ENCODE data around the gene NDFIP1.
"Not testable (repeated sequence)": the region's sequence is repeated elsewhere in the genome, so short reads cannot be mapped to it uniquely, and the experiment has no call there.

Gene NDFIP1

GRCh38 chr5:142154449-142154841, 45.9 kb downstream of the NDFIP1 start:
- not testable (repeated sequence) for DNase-seq (ENCODE audit: low spot score)

DNA sequence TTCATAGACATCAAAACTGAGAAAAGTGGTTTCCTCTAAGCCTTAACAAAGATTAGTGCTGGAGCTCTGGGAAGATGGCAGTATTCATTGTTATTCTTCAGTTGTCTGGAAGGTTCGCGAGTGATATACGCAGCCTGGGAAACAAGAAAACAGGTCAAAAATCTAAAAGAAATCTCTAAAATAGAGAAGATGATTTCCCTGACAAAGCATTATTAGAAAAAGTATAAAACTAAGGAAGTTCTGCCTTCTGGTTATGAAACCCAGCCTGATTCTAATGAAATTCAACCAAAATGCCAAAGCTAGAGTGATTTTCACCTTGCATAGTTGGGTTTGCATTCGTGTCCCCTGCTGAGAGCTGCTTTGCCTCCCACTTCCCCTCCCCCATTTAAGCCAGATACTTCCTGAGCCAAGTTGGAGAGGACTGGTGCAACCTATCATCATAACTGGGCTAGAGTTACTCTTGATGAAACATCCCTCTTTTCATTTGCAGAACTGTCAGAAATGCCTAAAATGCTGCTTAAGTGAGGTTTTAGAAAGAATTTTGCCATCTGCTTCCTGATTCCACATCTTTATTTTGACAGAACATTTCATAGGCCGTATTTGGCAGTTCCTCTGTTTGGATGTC, 48.4 kb downstream of the NDFIP1 start:
- DNase-seq (ENCODE audit: low spot score), result peak; percentile 31

- DNase-seq (ENCODE audit: low spot score), result no peak
Measured at GRCh38 chr5:142159354-142159753, 50.8 kb downstream of the NDFIP1 start.

DNA sequence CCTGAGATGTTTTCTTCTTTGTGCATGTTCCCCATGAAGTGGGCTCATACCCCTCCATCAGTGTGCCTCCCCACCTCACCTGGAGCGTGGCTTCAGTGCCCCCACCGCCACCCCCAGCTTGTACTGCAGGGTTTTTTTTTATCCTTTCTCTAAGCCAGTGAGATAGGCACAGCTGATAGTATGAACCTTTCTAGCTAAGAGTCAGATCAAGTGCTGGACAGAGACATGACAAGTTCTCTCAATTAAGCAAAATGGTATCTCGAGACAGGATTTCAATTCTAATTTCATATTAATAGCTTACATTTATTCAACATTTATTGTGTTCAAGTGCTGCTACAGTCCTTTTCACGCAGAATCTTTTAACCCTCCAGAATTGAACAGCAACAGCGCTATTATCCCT, 55.7 kb downstream of the NDFIP1 start:
- no peak for DNase-seq (ENCODE audit: low spot score)

DNA sequence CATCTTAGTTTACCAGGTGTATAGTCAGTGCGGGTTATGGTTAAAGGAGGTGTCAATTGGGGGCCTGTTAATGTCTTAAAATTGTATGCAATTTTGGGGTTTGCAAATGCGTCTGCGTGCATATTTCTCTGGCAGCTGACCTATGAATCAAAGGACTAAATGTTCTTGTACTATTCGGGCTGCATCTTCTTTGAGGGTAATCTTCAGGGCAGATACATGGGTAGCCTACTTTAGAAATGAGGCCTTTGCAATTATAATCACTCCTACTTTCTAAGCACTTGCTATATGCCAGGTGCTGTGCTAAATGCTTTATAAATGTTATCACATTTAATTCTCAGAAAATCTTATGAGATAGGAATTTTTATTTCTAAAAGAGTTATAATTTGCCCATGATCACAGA, 58.2 kb downstream of the NDFIP1 start:
- DNase-seq (ENCODE audit: low spot score), result no peak

DNA sequence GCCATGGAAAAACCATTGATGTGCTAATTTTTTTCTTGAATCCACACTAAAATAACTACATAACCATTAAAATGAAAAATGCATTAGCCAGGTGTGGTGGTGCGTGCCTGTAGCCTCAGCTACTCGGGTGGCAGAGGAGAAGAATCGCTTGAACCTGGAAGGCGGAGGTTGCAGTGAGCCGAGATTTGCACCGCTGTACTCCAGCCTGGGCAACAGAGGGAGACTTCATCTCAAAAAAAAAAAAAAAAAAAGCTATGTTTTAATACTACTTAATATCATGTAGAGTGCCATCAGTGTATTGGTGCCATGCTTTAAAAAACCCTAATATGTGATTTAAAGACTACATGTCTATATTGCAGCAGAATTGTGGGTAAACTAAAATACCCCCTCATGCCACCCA, 58.9 kb downstream of the NDFIP1 start:
- no peak for DNase-seq (ENCODE audit: low spot score)

DNA sequence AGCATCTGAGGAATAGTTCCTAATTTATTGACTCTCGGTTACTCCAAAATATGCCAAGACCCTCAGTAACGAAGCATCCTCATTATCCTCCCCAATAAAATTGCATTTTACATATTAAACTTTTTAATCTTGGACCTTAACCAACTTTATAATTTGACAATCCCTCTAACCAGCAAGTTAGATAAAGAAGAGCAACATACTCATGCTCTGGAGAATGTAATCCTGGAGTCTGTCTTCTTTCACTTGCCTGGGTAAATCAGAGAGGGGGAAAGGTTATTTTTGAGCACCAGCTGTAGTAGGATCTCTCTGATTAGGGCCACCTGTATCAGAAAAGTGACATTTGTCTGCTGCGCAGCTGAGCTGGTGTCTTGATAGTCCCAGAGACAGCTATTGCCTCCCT, 59.8 kb downstream of the NDFIP1 start:
- DNase-seq (ENCODE audit: low spot score), result no peak

- DNase-seq (ENCODE audit: low spot score), result no peak
Measured at GRCh38 chr5:142170254-142170953, 61.8 kb downstream of the NDFIP1 start.

DNA sequence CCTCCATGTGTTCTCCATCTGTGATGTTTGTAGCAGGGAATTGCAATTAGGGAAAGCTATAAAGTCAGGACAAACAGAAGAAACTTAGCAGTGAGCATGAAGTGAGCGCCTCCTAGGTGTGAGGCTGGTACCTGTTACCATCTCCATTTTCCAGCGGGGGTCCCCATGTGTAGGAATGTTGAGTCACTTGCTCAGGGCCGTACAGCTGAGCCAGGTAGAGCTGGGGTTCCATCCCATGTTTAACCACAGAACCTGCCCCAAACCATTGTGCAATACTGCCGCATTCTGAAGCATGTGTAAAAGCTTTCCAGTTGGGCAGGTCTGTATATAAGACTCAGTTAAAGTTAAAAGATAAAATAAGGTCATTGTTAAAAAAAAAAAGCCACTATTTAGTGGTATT, 62.7 kb downstream of the NDFIP1 start:
- DNase-seq (ENCODE audit: low spot score), result no peak

GRCh38 chr5:142175039-142175438, 66.5 kb downstream of the NDFIP1 start:
- DNase-seq (ENCODE audit: low spot score), result no peak

- no peak for DNase-seq (ENCODE audit: low spot score)
Measured at GRCh38 chr5:142175461-142176142, 67.0 kb downstream of the NDFIP1 start.

DNA sequence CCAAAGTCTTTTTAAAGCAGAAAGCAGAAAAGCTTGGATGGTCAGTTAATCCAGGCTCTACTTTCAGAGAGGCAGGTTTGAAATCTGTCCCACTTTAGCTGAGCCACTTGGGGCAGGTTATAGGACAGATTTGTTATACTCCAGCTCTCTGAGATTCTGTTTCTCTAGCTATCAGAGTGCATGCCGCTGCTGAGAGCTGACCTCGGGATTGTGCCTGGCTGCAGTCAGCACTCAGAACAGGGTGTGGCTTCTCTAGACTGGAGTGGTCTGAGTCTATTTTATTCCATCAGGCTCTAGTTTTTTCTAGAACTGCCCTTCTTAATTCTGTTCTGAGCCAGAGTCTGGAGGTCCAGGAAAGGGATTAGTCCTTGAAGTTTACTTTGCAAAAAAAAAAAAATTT, 67.7 kb downstream of the NDFIP1 start:
- no peak for DNase-seq (ENCODE audit: low spot score)

GRCh38 chr5:142178651-142179050, 70.1 kb downstream of the NDFIP1 start:
- no peak for DNase-seq (ENCODE audit: low spot score)

DNA sequence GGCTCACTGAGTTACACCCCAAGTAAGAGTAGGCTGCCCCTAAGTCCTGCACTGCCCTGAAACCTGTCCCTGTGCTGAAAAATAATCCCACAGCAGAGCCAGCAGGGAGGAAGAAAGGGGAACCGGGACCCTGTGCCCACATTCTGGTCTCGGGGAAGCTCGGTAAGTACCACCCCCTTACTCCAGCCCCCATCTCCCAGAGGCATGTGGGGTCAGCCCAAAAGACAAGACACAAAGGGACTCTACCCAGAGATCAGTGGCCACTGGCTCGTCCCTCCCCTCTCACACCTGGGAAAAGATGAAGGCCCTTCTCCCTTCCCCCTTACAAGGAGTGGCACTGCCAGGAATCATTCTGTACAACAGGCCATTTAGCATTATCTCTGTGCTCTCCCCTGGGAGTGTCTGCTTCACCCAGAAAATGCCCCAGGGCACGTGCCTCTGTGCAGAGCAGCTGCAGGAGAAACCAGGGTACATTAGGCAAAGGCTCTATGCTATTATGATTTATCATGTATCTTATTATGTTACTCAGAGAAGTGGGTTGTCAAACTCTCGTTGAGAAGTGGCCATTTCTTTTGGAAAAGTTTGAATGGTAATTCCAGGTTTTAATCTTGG, 71.3 kb downstream of the NDFIP1 start:
- DNase-seq (ENCODE audit: low spot score), result no peak

DNA sequence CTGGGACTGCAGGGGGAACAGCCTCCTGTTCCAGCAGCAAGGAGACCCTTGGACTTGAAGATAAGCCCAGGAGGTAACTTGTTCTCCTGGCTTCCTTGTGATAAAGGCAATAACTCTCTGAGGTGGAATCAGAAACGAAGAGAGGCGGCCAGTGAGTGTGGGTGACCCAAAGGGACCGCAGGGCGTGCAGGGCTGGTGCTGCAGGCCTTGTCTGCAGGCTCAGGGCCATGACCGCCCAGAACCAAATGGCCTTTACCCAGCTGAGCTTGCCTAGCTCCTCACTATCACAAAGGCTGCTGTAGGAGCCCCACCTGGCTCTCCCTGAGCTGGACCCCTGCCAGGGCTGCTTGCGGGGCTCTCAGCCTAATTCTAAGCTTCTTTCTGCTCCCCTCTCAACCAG, 72.5 kb downstream of the NDFIP1 start:
- DNase-seq (ENCODE audit: low spot score), result no peak

- no peak for DNase-seq (ENCODE audit: low spot score)
Measured at GRCh38 chr5:142181547-142182163, 73.1 kb downstream of the NDFIP1 start.

DNA sequence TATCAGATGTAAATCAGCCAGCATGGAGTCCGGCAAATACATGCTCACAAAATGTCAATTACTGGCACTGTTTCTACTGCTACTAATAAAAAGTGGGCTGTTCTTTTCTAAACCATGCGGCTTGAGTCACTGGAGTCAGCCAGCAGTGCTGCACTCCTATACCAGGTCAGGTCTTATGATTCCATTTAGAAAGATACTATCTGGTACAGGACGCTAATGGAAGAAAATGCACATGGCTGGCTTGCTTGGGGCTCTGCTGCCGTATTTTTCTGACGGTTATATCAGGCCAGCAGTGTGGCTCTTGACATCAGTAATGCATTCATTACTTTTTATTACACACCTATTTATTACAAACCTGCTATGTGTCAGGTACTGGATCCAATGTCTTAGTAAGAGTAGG, 74.3 kb downstream of the NDFIP1 start:
- no peak for DNase-seq (ENCODE audit: low spot score)

- DNase-seq (ENCODE audit: low spot score), result no peak
Measured at GRCh38 chr5:142183561-142183960, 75.0 kb downstream of the NDFIP1 start.

DNA sequence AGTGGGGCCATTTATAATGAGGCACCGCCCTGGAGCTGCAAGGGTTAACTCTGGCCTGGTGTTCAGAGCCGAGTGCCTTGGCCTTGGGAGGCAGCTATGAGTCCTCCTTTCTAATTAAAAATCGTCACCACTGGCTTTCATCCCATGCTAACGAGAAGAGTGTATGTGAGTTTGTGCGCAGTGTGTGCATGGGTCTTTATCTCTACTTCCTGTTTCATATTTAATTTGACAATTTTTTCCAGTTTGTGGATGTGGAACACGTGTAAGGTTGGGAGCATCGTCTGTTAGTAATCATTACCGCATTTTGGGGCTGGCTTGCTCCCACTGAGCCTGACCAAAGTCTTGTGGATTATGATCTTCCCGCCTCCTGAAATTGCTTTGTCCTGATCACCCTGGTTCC, 76.4 kb downstream of the NDFIP1 start:
- DNase-seq (ENCODE audit: low spot score), result no peak

GRCh38 chr5:142186514-142186856, 77.9 kb downstream of the NDFIP1 start:
- no peak for DNase-seq (ENCODE audit: low spot score)

DNA sequence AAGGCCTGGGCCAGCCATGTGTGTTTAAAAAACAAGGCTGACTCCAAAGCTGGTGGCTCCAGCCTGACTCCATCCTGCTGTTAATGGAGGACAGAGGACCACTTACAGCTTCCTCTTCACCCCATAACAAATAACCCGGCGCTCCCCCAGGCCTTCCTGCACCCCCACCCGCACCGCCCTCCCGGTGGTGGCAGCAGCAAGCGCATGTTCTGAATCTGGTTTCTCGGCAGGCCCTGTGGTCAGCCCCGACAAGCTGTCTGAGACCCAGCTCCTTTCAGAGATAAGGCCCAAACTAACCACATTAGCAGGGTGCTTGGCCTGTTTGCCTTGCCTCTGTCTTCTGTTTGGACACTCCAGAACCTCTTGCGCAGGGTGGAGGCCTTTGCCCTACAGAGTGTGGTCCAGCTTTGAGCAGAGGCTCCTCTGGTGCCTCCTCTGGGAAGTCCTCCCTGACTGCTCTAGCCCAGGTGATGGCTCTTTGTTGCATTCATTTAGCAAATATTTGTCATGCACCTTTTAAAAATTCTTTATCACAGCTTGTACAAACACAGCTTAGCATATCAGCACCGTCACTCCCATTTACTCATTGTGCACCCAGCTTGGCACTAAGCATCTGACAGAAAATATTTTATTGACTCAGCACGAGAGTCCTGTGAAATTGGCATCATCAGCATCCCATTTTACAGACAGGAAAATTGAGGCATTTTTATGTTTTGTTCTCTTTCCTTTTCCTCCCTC, 78.4 kb downstream of the NDFIP1 start:
- no peak for DNase-seq (ENCODE audit: low spot score)

DNA sequence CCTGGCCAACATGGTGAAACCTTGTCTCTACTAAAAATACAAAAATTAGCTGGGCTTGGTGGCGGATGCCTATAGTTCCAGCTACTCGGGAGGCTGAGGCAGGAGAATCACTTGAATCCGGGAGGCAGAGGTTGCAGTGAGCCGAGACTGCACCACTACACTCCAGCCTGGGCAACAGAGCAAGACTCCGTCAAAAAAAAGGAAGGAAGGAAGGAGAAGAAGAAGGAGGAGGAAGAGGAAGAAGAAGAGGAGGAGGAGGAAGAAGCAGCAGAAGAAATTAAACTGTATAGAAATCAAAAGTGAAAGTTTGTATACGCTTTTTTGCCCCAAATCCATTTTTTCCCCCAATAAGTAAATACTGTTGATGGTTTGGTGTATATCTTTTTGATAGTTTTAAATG, 80.1 kb downstream of the NDFIP1 start:
- not testable (repeated sequence) for DNase-seq (ENCODE audit: low spot score)

Data from cerebellar cortex (tissue), 1 donor.